A549 (cell line): Measurements from ENCODE around the gene GALNTL6. TPM values are rescaled to one million over a fixed set of nuclear protein-coding genes. Genes with fewer than 3 reads are reported as not detected.

Experiments used
- ATAC-seq, 2 experiments: fragments of 200-7000 bp in 1 of 2; fragments of >200 bp in 1 of 2; cut with Nextera tagmentation in 1 of 2; cut with Tn5 transposase in 1 of 2; 3 replicates each; pipeline versions ENCODE4 v1.8.0 to v1.9.1; 2018 to 2020; ENCODE audit warnings: mild to moderate bottlenecking in 1 of 2, moderate library complexity in 1 of 2
- CTCF ChIA-PET: fragments of 300-600 bp; sonication (Branson Sonifier 250); formaldehyde crosslinking; extraction: SDS; loops from one replicate; lab custom pipeline; 2021; ENCODE audit warnings: antibody characterized with exemption, inconsistent platforms; lab: Yijun Ruan, JAX
- POLR2A ChIA-PET: fragments of 350-600 bp; formaldehyde crosslinking; extraction: SDS; loops from one replicate; lab custom pipeline; 2021; ENCODE audit warnings: antibody characterized with exemption, inconsistent platforms; lab: Yijun Ruan, JAX
- DNase-seq, 2 experiments: peaks; one replicate each; pipeline versions ENCODE4 v3.0.0 to v3.0.0-alpha.2; 2011 to 2016; ENCODE audit warnings: low read depth in 1 of 2, low spot score in 1 of 2
- FAIRE-seq: peaks from 2 replicates; lab custom pipeline; 2011; peaks lifted over from hg19 to GRCh38; lab: Jason Lieb, UNC
- H3K27ac ChIP-seq, 2 experiments: fragments of >200 bp; sonication (Bioruptor Twin); formaldehyde crosslinking; 3 replicates each; pipeline ENCODE4 v1.5.1; 2016 to 2017
- H3K4me1 ChIP-seq: fragments of >200 bp; sonication (Bioruptor Twin); formaldehyde crosslinking; 3 replicates; pipeline ENCODE4 v1.6.1; 2016
- H3K4me2 ChIP-seq: fragments of >200 bp; sonication (Bioruptor Twin); formaldehyde crosslinking; 3 replicates; pipeline ENCODE4 v1.6.1; 2016
- H3K4me3 ChIP-seq: fragments of >200 bp; sonication (Bioruptor Twin); formaldehyde crosslinking; 3 replicates; pipeline ENCODE4 v1.5.1; 2016
- H3K9me3 ChIP-seq: fragments of >200 bp; sonication (Bioruptor Twin); formaldehyde crosslinking; 3 replicates; pipeline ENCODE4 v1.6.1; 2016
- BHLHE40 ChIP-seq: IDR thresholded peaks from 2 replicates; pipeline ENCODE4 v1.6.1; 2012; ENCODE audit warnings: low read depth, low read length, inconsistent platforms
- CEBPB ChIP-seq, 2 experiments: fragments of >200 bp in 1 of 2; sonication (Bioruptor Twin) in 1 of 2; formaldehyde crosslinking in 1 of 2; IDR thresholded peaks; 2 replicates each; pipeline ENCODE4 v1.6.1; 2012 to 2016
- CHD4 ChIP-seq: fragments of 200-600 bp; sonication (generic); IDR thresholded peaks from 2 replicates; pipeline ENCODE4 v1.6.1; 2016; ENCODE audit warnings: antibody characterized with exemption, mild to moderate bottlenecking, borderline replicate concordance
- CTCF ChIP-seq: fragments of >200 bp; sonication (Bioruptor Twin); formaldehyde crosslinking; IDR thresholded peaks from 3 replicates; pipeline ENCODE4 v1.5.1; 2016
- E2F6 ChIP-seq: IDR thresholded peaks from 2 replicates; pipeline ENCODE4 v1.6.1; 2012; ENCODE audit warnings: low read depth, borderline replicate concordance
- EHF ChIP-seq: fragments of 250-450 bp; sonication (Bioruptor Pico); IDR thresholded peaks from 2 replicates; pipeline ENCODE4 v1.5.0; 2020; ENCODE audit warnings: mild to moderate bottlenecking
- ESRRA ChIP-seq: fragments of 150-350 bp; IDR thresholded peaks from 2 replicates; pipeline ENCODE4 v1.6.1; 2014; ENCODE audit warnings: mild to moderate bottlenecking, low read length, borderline replicate concordance
- FOSB ChIP-seq: fragments of 250-450 bp; sonication (Bioruptor Pico); IDR thresholded peaks from 2 replicates; pipeline ENCODE4 v1.5.0; 2020; ENCODE audit warnings: mild to moderate bottlenecking, moderate library complexity
- FOXS1 ChIP-seq: fragments of 250-450 bp; sonication (Bioruptor Pico); IDR thresholded peaks from 2 replicates; pipeline ENCODE4 v1.5.0; 2020; ENCODE audit warnings: mild to moderate bottlenecking, moderate library complexity
- GATA3 ChIP-seq: IDR thresholded peaks from 2 replicates; pipeline ENCODE4 v1.6.1; 2012; ENCODE audit warnings: borderline replicate concordance
- HDAC2 ChIP-seq: fragments of 200-600 bp; sonication (generic); IDR thresholded peaks from 2 replicates; pipeline ENCODE4 v1.6.1; 2016
- HEYL ChIP-seq: fragments of 250-450 bp; sonication (Bioruptor Pico); IDR thresholded peaks from 2 replicates; pipeline ENCODE4 v1.8.0; 2021; ENCODE audit warnings: mild to moderate bottlenecking, moderate library complexity
- HOXB13 ChIP-seq: fragments of 250-450 bp; sonication (Bioruptor Pico); IDR thresholded peaks from 2 replicates; pipeline ENCODE4 v1.5.0; 2020; ENCODE audit warnings: low read depth, mild to moderate bottlenecking, moderate library complexity
- HOXB5 ChIP-seq: fragments of 250-450 bp; sonication (Bioruptor Pico); IDR thresholded peaks from 2 replicates; pipeline ENCODE4 v1.5.0; 2020; ENCODE audit warnings: mild to moderate bottlenecking, moderate library complexity
- JUNB ChIP-seq: fragments of >200 bp; sonication (Bioruptor Twin); formaldehyde crosslinking; IDR thresholded peaks from 2 replicates; pipeline ENCODE4 v1.6.1; 2016
- KDM1A ChIP-seq: fragments of 200-600 bp; sonication (generic); IDR thresholded peaks from 2 replicates; pipeline ENCODE4 v1.6.1; 2016; ENCODE audit warnings: low read depth, mild to moderate bottlenecking
- MYC ChIP-seq: IDR thresholded peaks from 2 replicates; pipeline ENCODE4 v1.6.1; 2012; ENCODE audit warnings: mild to moderate bottlenecking, inconsistent platforms, low read length, improper control_type of control experiment, borderline replicate concordance
- NR3C1 ChIP-seq: fragments of >200 bp; sonication (Bioruptor Twin); formaldehyde crosslinking; IDR thresholded peaks from 3 replicates; pipeline ENCODE4 v1.6.1; 2017
- PHF8 ChIP-seq: fragments of 200-600 bp; sonication (generic); IDR thresholded peaks from 2 replicates; pipeline ENCODE4 v1.6.1; 2016; ENCODE audit warnings: low read depth, mild to moderate bottlenecking, antibody characterized with exemption, moderate library complexity, borderline replicate concordance
- POLR2A ChIP-seq: IDR thresholded peaks from 2 replicates; pipeline ENCODE4 v1.6.1; 2012; ENCODE audit warnings: mild to moderate bottlenecking, low read length
- POLR2AphosphoS2 ChIP-seq: conservative IDR thresholded peaks from 2 replicates; pipeline ENCODE4 v1.6.1; 2012; ENCODE audit warnings: low read length, improper control_type of control experiment, inconsistent platforms
- RFX5 ChIP-seq: fragments of 450-650 bp; IDR thresholded peaks from 2 replicates; pipeline ENCODE4 v1.7.1; 2014; ENCODE audit warnings: antibody characterized with exemption, mild to moderate bottlenecking, moderate library complexity
- RNF2 ChIP-seq: fragments of 200-600 bp; sonication (generic); IDR thresholded peaks from 2 replicates; pipeline ENCODE4 v1.6.1; 2016; ENCODE audit warnings: low read depth, mild to moderate bottlenecking, antibody characterized with exemption, moderate library complexity, borderline replicate concordance
- TP53 ChIP-seq: fragments of 250-450 bp; sonication (Bioruptor Pico); IDR thresholded peaks from 2 replicates; pipeline ENCODE4 v1.5.0; 2021; ENCODE audit warnings: mild to moderate bottlenecking, moderate library complexity
- ZC3H11A ChIP-seq: fragments of 450-650 bp; IDR thresholded peaks from 2 replicates; pipeline ENCODE4 v1.6.1; 2014; ENCODE audit warnings: antibody characterized with exemption, mild to moderate bottlenecking
- ZNF302 ChIP-seq: fragments of 250-450 bp; sonication (Bioruptor Pico); IDR thresholded peaks from 2 replicates; pipeline ENCODE4 v1.9.0; 2021; ENCODE audit warnings: inconsistent platforms, mild to moderate bottlenecking, moderate library complexity
- WGBS: methylation state at CpG from one replicate; pipeline ENCODE4 v1.1.6; 2017; ENCODE audit errors: missing lambda C conversion rate; 5-methylcytosine and 5-hydroxymethylcytosine counted together
- polyA plus RNA-seq, 4 experiments: library from polyadenylated mRNA; depleted of rRNA in 3 of 4; stranded (reverse); fragments of >200 nt; fragmentation: RNase III in 1 of 4; extraction: RNeasy Plus Mini Kit Qiagen cat#74134 plus additional on column Dnase treatment in 1 of 4; gene quantifications; 2 replicates in 3 of 4; 3 replicates in 1 of 4; pipeline ENCODE4 v1.2.3, GENCODE V29; 2011 to 2017
- TF ChIP-seq, protein P1 (sequence below): fragments of 250-450 bp; sonication (Bioruptor Pico); IDR thresholded peaks from 2 replicates; pipeline ENCODE4 v1.5.0; 2021; ENCODE audit warnings: mild to moderate bottlenecking, moderate library complexity, borderline replicate concordance
- TF ChIP-seq, protein P2 (sequence below): fragments of >200 bp; sonication (Bioruptor Twin); formaldehyde crosslinking; IDR thresholded peaks from 2 replicates; pipeline ENCODE4 v1.6.1; 2016
- TF ChIP-seq, protein P3 (sequence below): IDR thresholded peaks from 2 replicates; pipeline ENCODE4 v1.6.1; 2012
- TF ChIP-seq, protein P4 (sequence below): IDR thresholded peaks from 2 replicates; pipeline ENCODE4 v1.6.1; 2012

Gene GALNTL6
- polyA plus RNA-seq, 2 of the 4 experiments (the other 2 are of a cell fraction): 0.06 to 0.49 TPM

DNA sequence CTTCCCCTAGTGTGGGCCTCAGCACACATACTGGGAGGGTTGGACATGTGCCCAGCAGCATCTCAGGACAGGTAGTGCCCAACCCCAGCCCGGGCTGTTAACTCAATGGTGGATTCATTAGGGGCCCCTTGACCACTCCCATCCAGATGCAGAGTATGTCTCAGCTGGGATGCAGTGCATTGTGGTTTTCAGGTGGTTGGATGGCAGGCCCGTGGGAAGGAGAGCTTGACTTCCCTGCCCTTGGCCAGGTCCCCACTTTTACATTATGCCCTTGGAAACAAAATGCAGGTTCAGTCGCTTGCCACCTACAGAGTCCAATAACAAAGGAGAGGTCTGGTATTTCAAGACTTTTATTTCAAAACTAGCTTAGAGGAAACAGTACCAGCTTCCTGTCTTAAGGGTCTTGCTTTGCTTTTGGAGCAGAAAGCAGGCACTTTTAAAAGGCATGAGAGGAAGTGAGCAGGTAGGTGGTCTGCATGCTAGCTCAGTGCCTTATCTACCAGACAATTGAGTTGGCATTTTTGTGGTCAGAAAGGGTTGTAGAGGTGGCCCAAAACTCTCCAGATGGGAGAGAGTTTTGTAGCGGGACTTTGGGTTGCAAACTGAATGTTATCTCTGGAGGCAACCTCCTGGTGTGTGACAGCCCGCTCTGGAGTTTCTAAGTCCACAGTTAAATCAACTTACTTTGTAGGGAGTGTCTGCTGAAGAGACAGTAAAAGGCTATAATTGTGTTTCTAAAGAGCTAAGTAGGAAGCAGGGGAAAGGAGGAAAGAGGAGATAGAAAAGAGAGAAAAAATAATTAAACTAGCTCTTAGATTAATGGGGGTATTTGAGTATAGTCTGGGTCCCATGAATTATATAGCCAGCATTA lies 171.0 kb downstream of the GALNTL6 start:
- no peaks in the 10 kb centered on the region for H3K9me3 ChIP-seq
- TF ChIP-seq, protein P1, sequence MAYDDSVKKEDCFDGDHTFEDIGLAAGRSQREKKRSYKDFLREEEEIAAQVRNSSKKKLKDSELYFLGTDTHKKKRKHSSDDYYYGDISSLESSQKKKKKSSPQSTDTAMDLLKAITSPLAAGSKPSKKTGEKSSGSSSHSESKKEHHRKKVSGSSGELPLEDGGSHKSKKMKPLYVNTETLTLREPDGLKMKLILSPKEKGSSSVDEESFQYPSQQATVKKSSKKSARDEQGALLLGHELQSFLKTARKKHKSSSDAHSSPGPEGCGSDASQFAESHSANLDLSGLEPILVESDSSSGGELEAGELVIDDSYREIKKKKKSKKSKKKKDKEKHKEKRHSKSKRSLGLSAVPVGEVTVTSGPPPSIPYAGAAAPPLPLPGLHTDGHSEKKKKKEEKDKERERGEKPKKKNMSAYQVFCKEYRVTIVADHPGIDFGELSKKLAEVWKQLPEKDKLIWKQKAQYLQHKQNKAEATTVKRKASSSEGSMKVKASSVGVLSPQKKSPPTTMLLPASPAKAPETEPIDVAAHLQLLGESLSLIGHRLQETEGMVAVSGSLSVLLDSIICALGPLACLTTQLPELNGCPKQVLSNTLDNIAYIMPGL (CRISPR knock-in tag): no peak
- TF ChIP-seq MYC (no peak), HOXB5 (CRISPR knock-in tag) (no peak), RNF2 (no peak), HEYL (CRISPR knock-in tag) (no peak), BHLHE40 (no peak), FOSB (CRISPR knock-in tag) (no peak), ZNF302 (CRISPR knock-in tag) (no peak), JUNB (no peak), CTCF (no peak), PHF8 (no peak), HOXB13 (CRISPR knock-in tag) (no peak), EHF (no peak), POLR2A (no peak), GATA3 (no peak), CHD4 (no peak), POLR2AphosphoS2 (no peak), NR3C1 (no peak)
- TF ChIP-seq, protein P2, sequence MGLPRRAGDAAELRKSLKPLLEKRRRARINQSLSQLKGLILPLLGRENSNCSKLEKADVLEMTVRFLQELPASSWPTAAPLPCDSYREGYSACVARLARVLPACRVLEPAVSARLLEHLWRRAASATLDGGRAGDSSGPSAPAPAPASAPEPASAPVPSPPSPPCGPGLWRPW: no peak
- TF ChIP-seq, all 56 proteins: peak for 0
- Histone ChIP-seq H3K4me2 (no peak overlapping the region), H3K27ac (no peak overlapping the region), H3K4me1 (no peaks in the 10 kb centered on the region), H3K4me3 (no peak overlapping the region)
- POLR2A ChIA-PET: no interaction called here
- CTCF ChIA-PET: no interaction called here
- DNase-seq: no peak
- WGBS: 59% methylated on average over 4 of the region's 5 CpGs
- ATAC-seq: no peak
- FAIRE-seq: no peak

DNA sequence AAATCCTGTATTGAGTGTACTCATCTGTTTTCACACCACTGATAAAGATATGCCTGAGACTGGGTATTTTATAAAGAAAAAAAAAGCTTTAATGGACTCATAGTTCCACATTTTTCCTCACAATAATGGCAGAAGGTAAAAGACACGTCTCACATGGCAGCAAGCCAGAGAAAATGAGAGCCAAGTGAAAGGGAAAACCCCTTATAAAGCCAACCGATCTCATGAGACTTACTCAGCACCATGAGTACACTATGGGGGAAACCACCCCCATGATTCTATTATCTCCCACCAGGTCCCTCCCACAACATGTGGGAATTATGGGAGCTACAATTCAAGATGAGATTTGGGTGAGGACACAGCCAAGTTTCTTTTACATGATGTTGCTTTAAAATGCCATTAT lies 171.9 kb downstream of the GALNTL6 start:
- FAIRE-seq (no peak), DNase-seq (no peak), ATAC-seq (no peak)
- ChIA-PET CTCF (no interaction called here), POLR2A (no interaction called here)
- no peaks in the 10 kb centered on the region for H3K9me3 ChIP-seq
- no peak overlapping the region for H3K4me3 ChIP-seq
- H3K4me1 ChIP-seq: no peaks in the 10 kb centered on the region
- H3K27ac ChIP-seq: no peak overlapping the region
- H3K4me2 ChIP-seq: no peak overlapping the region
- TF ChIP-seq TP53 (CRISPR knock-in tag): no peak
- TF ChIP-seq RFX5: no peak
- TF ChIP-seq, protein P2: no peak
- TF ChIP-seq FOXS1 (CRISPR knock-in tag): no peak
- TF ChIP-seq PHF8: no peak
- TF ChIP-seq HDAC2: no peak
- TF ChIP-seq, protein P3, sequence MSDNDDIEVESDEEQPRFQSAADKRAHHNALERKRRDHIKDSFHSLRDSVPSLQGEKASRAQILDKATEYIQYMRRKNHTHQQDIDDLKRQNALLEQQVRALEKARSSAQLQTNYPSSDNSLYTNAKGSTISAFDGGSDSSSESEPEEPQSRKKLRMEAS: no peak
- no peak for TF ChIP-seq E2F6
- TF ChIP-seq ESRRA: no peak
- no peak for TF ChIP-seq CEBPB (IDR thresholded peaks at IDR 0.05)
- TF ChIP-seq, protein P4, sequence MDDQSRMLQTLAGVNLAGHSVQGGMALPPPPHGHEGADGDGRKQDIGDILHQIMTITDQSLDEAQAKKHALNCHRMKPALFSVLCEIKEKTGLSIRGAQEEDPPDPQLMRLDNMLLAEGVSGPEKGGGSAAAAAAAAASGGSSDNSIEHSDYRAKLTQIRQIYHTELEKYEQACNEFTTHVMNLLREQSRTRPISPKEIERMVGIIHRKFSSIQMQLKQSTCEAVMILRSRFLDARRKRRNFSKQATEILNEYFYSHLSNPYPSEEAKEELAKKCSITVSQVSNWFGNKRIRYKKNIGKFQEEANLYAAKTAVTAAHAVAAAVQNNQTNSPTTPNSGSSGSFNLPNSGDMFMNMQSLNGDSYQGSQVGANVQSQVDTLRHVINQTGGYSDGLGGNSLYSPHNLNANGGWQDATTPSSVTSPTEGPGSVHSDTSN: no peak
- TF ChIP-seq KDM1A: no peak
- TF ChIP-seq, protein P1 (CRISPR knock-in tag): no peak
- no peak for TF ChIP-seq POLR2A
- no peak for TF ChIP-seq RNF2
- TF ChIP-seq ZC3H11A: no peak
- 15% methylated on average over 2 of the region's 2 CpGs for WGBS
